Esophagus muscularis mucosa (tissue), 3 donors: ENCODE data around the gene MYO1B.

Experiments
- POLR2A ChIP-seq: fragments of 450-650 bp; IDR thresholded peaks from one replicate; pipeline ENCODE4 v1.6.1; 2017; ENCODE audit warnings: antibody characterized with exemption, moderate library complexity, mild to moderate bottlenecking, low read depth
- POLR2AphosphoS5 ChIP-seq, 2 donors: sonication (generic); formaldehyde crosslinking; IDR thresholded peaks; one replicate each; pipeline ENCODE4 v1.6.1; 2017; ENCODE audit warnings: antibody characterized with exemption in 2 of 2
- TF ChIP-seq, protein P1 (sequence below), 3 experiments: fragments of 200-600 bp in 2 of 3; fragments of 450-650 bp in 1 of 3; sonication (generic) in 2 of 3; IDR thresholded peaks; one replicate each; pipeline ENCODE4 v1.5.1; 2017 to 2019; ENCODE audit warnings: antibody characterized with exemption in 3 of 3, mild to moderate bottlenecking in 2 of 3, moderate library complexity in 1 of 3

DNA sequence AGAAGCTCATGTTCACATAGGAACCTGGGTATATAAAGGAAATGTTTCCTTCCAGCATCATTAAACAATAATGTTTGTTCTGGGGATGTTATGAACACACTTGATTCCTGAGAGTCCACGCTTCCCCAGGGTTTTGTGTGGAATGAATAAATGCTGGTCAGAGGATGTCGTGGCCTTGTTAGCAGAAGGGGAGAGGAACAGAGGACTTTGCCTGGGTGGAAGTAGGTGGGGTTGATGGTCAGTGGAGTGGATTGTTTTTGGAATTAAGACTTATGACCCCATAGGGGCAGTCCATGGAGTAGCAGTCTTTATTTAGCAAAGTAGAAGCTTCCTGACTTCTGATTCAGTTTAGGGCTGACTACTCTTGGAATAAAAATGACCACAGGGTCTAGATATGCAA lies 139.6 kb downstream of the MYO1B start:
- TF ChIP-seq, protein P1, sequence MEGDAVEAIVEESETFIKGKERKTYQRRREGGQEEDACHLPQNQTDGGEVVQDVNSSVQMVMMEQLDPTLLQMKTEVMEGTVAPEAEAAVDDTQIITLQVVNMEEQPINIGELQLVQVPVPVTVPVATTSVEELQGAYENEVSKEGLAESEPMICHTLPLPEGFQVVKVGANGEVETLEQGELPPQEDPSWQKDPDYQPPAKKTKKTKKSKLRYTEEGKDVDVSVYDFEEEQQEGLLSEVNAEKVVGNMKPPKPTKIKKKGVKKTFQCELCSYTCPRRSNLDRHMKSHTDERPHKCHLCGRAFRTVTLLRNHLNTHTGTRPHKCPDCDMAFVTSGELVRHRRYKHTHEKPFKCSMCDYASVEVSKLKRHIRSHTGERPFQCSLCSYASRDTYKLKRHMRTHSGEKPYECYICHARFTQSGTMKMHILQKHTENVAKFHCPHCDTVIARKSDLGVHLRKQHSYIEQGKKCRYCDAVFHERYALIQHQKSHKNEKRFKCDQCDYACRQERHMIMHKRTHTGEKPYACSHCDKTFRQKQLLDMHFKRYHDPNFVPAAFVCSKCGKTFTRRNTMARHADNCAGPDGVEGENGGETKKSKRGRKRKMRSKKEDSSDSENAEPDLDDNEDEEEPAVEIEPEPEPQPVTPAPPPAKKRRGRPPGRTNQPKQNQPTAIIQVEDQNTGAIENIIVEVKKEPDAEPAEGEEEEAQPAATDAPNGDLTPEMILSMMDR (IDR thresholded peaks at IDR 0.05) = no peak
- TF ChIP-seq POLR2A (no peak), POLR2AphosphoS5 (IDR thresholded peaks at IDR 0.05) (no peak)
